GM23338 (cell line): ENCODE results near the gene SRI. TPM values are rescaled to one million over a fixed set of nuclear protein-coding genes. Genes with fewer than 3 reads are reported as not detected.
"Not testable (repeated sequence)": the region's sequence is repeated elsewhere in the genome, so short reads cannot be mapped to it uniquely, and the experiment has no call there.

ENCODE experiments used
- ATAC-seq: fragments of 200-7000 bp; cut with Tn5 transposase; 3 replicates; pipeline ENCODE4 v1.9.1; 2020
- DNase-seq: peaks from one replicate; pipeline ENCODE4 v3.0.0-alpha.2; 2015; ENCODE audit warnings: low spot score
- H2AFZ ChIP-seq: fragments of 200-600 bp; sonication (generic); 2 replicates; pipeline ENCODE4 v1.8.0; 2016; ENCODE audit warnings: antibody characterized with exemption, mild to moderate bottlenecking, moderate library complexity
- H3F3A ChIP-seq: fragments of 200-600 bp; sonication (generic); replicated peaks from 2 replicates; pipeline ENCODE4 v1.8.0; 2017; ENCODE audit warnings: antibody characterized with exemption, mixed run types, low read depth
- H3K27ac ChIP-seq: fragments of 200-600 bp; sonication (generic); 2 replicates; pipeline ENCODE4 v1.6.1; 2016; ENCODE audit warnings: low read depth
- H3K27me3 ChIP-seq: fragments of 200-600 bp; sonication (generic); 2 replicates; pipeline ENCODE4 v1.8.0; 2016; ENCODE audit warnings: mild to moderate bottlenecking, mixed run types, moderate library complexity; ENCODE audit not compliant: insufficient read depth
- H3K36me3 ChIP-seq: fragments of 200-600 bp; sonication (generic); 2 replicates; pipeline ENCODE4 v1.8.0; 2016; ENCODE audit warnings: mild to moderate bottlenecking; ENCODE audit not compliant: insufficient read depth
- H3K4me1 ChIP-seq: fragments of 200-600 bp; sonication (generic); 2 replicates; pipeline ENCODE4 v1.8.0; 2016; ENCODE audit warnings: mild to moderate bottlenecking, moderate library complexity; ENCODE audit not compliant: insufficient read depth
- H3K4me2 ChIP-seq: fragments of 200-600 bp; sonication (generic); 2 replicates; pipeline ENCODE4 v1.7.1; 2017; ENCODE audit warnings: mixed run types
- H3K4me3 ChIP-seq: fragments of 200-600 bp; sonication (generic); 2 replicates; pipeline ENCODE4 v1.6.1; 2016; ENCODE audit warnings: mixed run types
- H3K79me2 ChIP-seq: fragments of 200-600 bp; sonication (generic); replicated peaks from 2 replicates; pipeline ENCODE4 v1.8.0; 2017; ENCODE audit warnings: mild to moderate bottlenecking; ENCODE audit not compliant: insufficient read depth
- H3K9me2 ChIP-seq: fragments of 200-600 bp; sonication (generic); 2 replicates; pipeline ENCODE4 v1.8.0; 2017; ENCODE audit not compliant: insufficient read depth
- H4K20me1 ChIP-seq: fragments of 200-600 bp; sonication (generic); replicated peaks from 2 replicates; pipeline ENCODE4 v1.8.0; 2017; ENCODE audit warnings: mild to moderate bottlenecking; ENCODE audit not compliant: insufficient read depth
- H3K27ac Mint-ChIP-seq: 2 replicates; pipeline ENCODE4 v1.8.0; 2020; ENCODE audit warnings: inconsistent platforms, mild to moderate bottlenecking, moderate library complexity, mixed read lengths
- H3K27me3 Mint-ChIP-seq: 3 replicates; pipeline ENCODE4 v1.8.0; 2022; ENCODE audit warnings: low read depth, mild to moderate bottlenecking, moderate library complexity, mixed read lengths, inconsistent platforms; ENCODE audit not compliant: insufficient read depth, poor library complexity
- H3K36me3 Mint-ChIP-seq: 3 replicates; pipeline ENCODE4 v1.8.0; 2021; ENCODE audit warnings: low read depth, mild to moderate bottlenecking, inconsistent platforms, moderate library complexity, mixed read lengths
- H3K4me1 Mint-ChIP-seq: 3 replicates; pipeline ENCODE4 v1.8.0; 2020; ENCODE audit warnings: mild to moderate bottlenecking, inconsistent platforms, mixed read lengths
- H3K4me3 Mint-ChIP-seq: 3 replicates; pipeline ENCODE4 v1.8.0; 2021; ENCODE audit warnings: moderate library complexity, mild to moderate bottlenecking, inconsistent platforms, mixed read lengths
- H3K9me3 Mint-ChIP-seq: 3 replicates; pipeline ENCODE4 v1.8.0; 2020; ENCODE audit warnings: moderate library complexity, mild to moderate bottlenecking, inconsistent platforms, mixed read lengths
- REST ChIP-seq: IDR thresholded peaks from one replicate; pipeline ENCODE4 v1.6.1; 2018; ENCODE audit warnings: antibody characterized with exemption; ENCODE audit not compliant: unreplicated experiment
- STAT1 ChIP-seq: IDR thresholded peaks from one replicate; pipeline ENCODE4 v1.6.1; 2016; ENCODE audit warnings: antibody characterized with exemption; ENCODE audit not compliant: unreplicated experiment
- polyA plus RNA-seq: library from polyadenylated mRNA; unstranded; fragments of >200 nt; fragmentation: Nextera tagmentation; extraction: Ambion mirVana; gene quantifications from 2 replicates; pipeline ENCODE4 v1.2.1, GENCODE V29; 2016
- total RNA-seq: library from RNA; depleted of rRNA; stranded (reverse); fragments of >200 nt; shearing (Covaris generic); gene quantifications from 2 replicates; pipeline ENCODE4 v1.2.3, GENCODE V29; 2014
- TF ChIP-seq, protein P1 (sequence below): fragments of 250-450 bp; sonication (Bioruptor Pico); IDR thresholded peaks from 2 replicates; pipeline ENCODE4 v1.5.0; 2020; ENCODE audit warnings: mild to moderate bottlenecking, moderate library complexity

The SRI gene
- total and polyA plus RNA-seq, 2 experiments from 2014 or later: 141 to 321 TPM

DNA sequence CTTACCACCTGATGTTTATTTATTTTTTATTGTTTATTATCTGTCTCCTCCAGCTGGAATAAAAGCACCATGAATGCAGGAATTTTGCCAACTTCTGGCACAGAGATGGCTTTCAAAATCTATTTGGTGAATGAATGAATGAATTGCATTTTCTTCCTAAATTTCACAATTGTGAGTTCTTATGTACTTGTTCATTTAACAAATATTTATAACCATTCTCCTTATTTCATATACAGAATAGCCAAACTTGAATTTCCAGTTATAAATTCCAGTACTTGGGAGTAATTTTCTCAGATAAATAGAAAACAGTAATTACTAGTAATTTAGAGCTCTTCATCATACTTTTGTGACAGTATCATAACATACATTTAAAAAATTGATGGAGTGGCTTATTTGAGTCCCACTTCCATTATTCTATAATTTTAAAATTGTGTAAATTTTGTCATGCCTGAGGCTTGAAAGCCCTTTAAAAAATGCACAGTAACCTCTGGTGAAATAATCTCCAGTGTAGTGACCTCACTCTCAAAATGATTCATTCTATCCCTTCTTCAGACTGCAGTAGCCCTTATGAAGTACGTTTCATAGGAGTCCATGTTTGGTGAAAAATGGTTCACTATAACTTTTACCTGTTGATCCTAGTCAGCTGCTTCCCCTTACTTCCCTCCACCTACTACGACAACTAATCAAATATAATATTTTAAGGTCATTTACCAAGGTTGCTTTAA, 40.0 kb upstream of the SRI start (continued):
- TF ChIP-seq, protein P1, sequence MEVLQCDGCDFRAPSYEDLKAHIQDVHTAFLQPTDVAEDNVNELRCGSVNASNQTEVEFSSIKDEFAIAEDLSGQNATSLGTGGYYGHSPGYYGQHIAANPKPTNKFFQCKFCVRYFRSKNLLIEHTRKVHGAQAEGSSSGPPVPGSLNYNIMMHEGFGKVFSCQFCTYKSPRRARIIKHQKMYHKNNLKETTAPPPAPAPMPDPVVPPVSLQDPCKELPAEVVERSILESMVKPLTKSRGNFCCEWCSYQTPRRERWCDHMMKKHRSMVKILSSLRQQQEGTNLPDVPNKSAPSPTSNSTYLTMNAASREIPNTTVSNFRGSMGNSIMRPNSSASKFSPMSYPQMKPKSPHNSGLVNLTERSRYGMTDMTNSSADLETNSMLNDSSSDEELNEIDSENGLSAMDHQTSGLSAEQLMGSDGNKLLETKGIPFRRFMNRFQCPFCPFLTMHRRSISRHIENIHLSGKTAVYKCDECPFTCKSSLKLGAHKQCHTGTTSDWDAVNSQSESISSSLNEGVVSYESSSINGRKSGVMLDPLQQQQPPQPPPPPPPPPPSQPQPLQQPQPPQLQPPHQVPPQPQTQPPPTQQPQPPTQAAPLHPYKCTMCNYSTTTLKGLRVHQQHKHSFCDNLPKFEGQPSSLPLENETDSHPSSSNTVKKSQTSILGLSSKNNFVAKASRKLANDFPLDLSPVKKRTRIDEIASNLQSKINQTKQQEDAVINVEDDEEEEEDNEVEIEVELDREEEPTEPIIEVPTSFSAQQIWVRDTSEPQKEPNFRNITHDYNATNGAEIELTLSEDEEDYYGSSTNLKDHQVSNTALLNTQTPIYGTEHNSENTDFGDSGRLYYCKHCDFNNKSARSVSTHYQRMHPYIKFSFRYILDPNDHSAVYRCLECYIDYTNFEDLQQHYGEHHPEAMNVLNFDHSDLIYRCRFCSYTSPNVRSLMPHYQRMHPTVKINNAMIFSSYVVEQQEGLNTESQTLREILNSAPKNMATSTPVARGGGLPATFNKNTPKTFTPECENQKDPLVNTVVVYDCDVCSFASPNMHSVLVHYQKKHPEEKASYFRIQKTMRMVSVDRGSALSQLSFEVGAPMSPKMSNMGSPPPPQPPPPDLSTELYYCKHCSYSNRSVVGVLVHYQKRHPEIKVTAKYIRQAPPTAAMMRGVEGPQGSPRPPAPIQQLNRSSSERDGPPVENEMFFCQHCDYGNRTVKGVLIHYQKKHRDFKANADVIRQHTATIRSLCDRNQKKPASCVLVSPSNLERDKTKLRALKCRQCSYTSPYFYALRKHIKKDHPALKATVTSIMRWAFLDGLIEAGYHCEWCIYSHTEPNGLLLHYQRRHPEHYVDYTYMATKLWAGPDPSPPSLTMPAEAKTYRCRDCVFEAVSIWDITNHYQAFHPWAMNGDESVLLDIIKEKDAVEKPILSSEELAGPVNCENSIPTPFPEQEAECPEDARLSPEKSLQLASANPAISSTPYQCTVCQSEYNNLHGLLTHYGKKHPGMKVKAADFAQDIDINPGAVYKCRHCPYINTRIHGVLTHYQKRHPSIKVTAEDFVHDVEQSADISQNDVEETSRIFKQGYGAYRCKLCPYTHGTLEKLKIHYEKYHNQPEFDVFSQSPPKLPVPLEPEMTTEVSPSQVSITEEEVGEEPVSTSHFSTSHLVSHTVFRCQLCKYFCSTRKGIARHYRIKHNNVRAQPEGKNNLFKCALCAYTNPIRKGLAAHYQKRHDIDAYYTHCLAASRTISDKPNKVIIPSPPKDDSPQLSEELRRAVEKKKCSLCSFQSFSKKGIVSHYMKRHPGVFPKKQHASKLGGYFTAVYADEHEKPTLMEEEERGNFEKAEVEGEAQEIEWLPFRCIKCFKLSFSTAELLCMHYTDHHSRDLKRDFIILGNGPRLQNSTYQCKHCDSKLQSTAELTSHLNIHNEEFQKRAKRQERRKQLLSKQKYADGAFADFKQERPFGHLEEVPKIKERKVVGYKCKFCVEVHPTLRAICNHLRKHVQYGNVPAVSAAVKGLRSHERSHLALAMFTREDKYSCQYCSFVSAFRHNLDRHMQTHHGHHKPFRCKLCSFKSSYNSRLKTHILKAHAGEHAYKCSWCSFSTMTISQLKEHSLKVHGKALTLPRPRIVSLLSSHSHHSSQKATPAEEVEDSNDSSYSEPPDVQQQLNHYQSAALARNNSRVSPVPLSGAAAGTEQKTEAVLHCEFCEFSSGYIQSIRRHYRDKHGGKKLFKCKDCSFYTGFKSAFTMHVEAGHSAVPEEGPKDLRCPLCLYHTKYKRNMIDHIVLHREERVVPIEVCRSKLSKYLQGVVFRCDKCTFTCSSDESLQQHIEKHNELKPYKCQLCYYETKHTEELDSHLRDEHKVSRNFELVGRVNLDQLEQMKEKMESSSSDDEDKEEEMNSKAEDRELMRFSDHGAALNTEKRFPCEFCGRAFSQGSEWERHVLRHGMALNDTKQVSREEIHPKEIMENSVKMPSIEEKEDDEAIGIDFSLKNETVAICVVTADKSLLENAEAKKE (CRISPR knock-in tag): no peak
- TF ChIP-seq STAT1 (no peak), REST (no peak)

DNA sequence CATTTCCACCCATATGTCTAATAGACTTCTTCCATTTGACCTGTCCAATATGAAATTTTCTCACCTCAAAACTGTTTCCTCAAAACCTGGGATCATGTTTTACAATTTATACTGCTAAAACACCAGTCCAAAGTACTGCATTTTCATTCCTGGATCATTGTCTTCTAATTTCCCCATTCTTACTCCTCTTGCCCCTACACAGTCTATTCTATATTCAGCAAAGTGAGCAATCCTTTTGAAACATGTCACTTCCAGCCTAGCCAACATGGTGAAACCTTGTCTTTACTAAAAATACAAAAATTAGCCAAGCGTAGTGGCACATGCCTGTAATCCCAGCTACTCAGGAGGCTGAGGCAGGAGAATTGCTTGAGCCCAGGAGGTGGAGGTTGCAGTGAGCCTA, 38.5 kb upstream of the SRI start:
- not testable (repeated sequence) for H3K27ac ChIP-seq, H3K27me3 ChIP-seq, H3K36me3 ChIP-seq, H2AFZ ChIP-seq, H3K79me2 ChIP-seq, ATAC-seq, H3K4me1 Mint-ChIP-seq, H3K4me3 ChIP-seq, DNase-seq, H3K27ac Mint-ChIP-seq, H3K4me1 ChIP-seq, H3K4me2 ChIP-seq, H3K4me3 Mint-ChIP-seq, H3K9me2 ChIP-seq, H3F3A ChIP-seq, H4K20me1 ChIP-seq, H3K27me3 Mint-ChIP-seq
- Mint-ChIP-seq H3K36me3 (peaks cover 15% of the 10 kb centered on the region), H3K9me3 (peaks cover 25% of the 10 kb centered on the region)
